GM12878 (cell line): ENCODE data around the gene HSPA12B.
A peak's percentile ranks its signal among the peaks of the same experiment; 100 is the strongest.

Experiments
- ATF3 ChIP-seq: IDR thresholded peaks from 2 replicates; pipeline ENCODE4 v1.6.1; 2011; ENCODE audit warnings: low read depth, mild to moderate bottlenecking, low read length, moderate library complexity, borderline replicate concordance; ENCODE audit errors: extremely low read depth
- CTCF ChIP-seq, 3 experiments: IDR thresholded peaks in 2 of 3; conservative IDR thresholded peaks in 1 of 3; 2 replicates each; pipeline ENCODE4 v1.5.1; 2011; ENCODE audit warnings: low read depth in 3 of 3, low read length in 3 of 3, mild to moderate bottlenecking in 3 of 3, control low read depth in 2 of 3, moderate library complexity in 2 of 3, inconsistent platforms in 1 of 3, mixed read lengths in 1 of 3; ENCODE audit not compliant: control insufficient read depth in 2 of 3, insufficient read depth in 1 of 3; ENCODE audit errors: extremely low read depth in 1 of 3
- ELK1 ChIP-seq: IDR thresholded peaks from 2 replicates; pipeline ENCODE4 v1.6.1; 2012; ENCODE audit warnings: low read depth, low read length, improper control_type of control experiment
- RCOR1 ChIP-seq: conservative IDR thresholded peaks from 2 replicates; pipeline ENCODE4 v1.6.1; 2012; ENCODE audit warnings: low read depth, low read length, improper control_type of control experiment

DNA sequence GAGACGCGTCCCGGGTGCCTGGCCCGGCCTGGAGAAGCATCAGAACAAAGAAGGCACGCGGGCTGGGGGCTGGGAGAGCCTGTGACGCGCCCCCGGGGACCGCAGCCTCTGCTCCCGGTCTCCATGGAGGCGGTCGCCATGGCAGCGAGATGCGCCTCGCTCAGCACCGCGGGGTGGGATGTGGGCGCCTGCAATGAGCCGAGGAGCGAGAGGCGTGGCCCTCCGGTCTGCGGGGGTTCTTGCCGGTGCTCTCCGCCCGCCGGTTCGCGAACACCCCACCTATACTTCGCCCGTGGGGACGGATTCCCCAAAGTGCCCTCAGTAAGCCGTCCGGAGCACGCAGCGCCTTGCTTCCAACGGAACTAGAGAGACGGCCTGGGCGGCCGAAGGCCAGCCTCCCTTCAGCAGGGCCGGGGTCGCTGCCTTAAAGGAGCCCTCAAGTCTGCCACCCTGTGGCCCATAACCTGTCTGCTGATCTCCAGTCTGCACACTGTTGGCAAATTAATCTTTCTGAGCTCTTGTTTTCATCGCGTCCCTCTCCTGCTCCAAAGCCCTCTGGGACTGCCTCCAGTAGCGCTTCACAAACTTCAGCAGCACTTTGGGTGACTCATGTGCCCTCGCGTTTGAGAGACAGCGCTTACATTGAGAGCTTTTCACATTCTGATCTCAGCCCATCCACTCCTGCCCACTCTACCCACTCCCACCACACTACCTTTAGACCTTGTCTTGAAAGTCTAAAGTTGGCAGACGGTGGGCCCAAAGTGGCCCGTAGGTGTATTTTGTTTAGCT, 36.1 kb downstream of the HSPA12B start:
- TF ChIP-seq CTCF (IDR thresholded peaks at IDR 0.05 in 2 of 3, conservative IDR thresholded peaks at IDR 0.05 in 1 of 3; ENCODE audit: control insufficient read depth in 2 of 3, extremely low read depth in 1 of 3, insufficient read depth in 1 of 3, low read depth in 3 of 3, low read length in 3 of 3) (peak; percentile 66 to 73 (median 68)), ELK1 (no peak), RCOR1 (no peak), ATF3 (no peak)
